IMR-90 (cell line): ENCODE measurements around the gene SUPT3H.

Experiments used
- MXI1 ChIP-seq: IDR thresholded peaks from 2 replicates; pipeline ENCODE4 v1.6.1; 2012; ENCODE audit warnings: low read depth, mild to moderate bottlenecking, low read length, moderate library complexity, borderline replicate concordance
- POLR2A ChIP-seq: IDR thresholded peaks from 2 replicates; pipeline ENCODE4 v1.6.1; 2012; ENCODE audit warnings: mild to moderate bottlenecking, low read depth, low read length
- TF ChIP-seq, protein P1 (sequence below): conservative IDR thresholded peaks from 2 replicates; pipeline ENCODE4 v1.5.1; 2012; ENCODE audit warnings: mild to moderate bottlenecking, low read depth, low read length, improper control_type of control experiment
- TF ChIP-seq, protein P2 (sequence below): fragments of 150-350 bp; IDR thresholded peaks from 2 replicates; pipeline ENCODE4 v1.6.1; 2017; ENCODE audit warnings: mild to moderate bottlenecking, antibody characterized with exemption, low read length, low read depth

DNA sequence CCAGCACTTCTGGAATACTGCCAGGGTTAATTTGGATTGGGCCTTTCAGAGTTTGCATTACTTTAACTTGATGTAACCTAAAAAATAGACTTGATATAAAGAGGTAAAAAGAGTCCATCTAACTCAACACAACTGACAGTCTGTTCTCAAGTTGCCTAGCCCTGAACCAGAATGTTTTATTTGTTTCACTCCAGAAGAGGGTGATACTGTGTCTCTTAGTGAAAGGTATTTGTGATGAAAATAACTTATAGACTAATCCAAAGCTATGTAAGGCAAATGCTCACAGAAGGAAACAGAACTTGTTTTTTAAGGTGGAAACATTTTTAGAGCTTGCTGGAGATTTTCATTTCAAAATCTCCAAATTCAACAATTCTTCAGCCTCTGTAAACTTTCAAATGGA, 518.7 kb downstream of the SUPT3H start:
- TF ChIP-seq MXI1 (no peak), POLR2A (no peak)
- TF ChIP-seq, protein P1, sequence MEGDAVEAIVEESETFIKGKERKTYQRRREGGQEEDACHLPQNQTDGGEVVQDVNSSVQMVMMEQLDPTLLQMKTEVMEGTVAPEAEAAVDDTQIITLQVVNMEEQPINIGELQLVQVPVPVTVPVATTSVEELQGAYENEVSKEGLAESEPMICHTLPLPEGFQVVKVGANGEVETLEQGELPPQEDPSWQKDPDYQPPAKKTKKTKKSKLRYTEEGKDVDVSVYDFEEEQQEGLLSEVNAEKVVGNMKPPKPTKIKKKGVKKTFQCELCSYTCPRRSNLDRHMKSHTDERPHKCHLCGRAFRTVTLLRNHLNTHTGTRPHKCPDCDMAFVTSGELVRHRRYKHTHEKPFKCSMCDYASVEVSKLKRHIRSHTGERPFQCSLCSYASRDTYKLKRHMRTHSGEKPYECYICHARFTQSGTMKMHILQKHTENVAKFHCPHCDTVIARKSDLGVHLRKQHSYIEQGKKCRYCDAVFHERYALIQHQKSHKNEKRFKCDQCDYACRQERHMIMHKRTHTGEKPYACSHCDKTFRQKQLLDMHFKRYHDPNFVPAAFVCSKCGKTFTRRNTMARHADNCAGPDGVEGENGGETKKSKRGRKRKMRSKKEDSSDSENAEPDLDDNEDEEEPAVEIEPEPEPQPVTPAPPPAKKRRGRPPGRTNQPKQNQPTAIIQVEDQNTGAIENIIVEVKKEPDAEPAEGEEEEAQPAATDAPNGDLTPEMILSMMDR, result no peak
- TF ChIP-seq, protein P2, sequence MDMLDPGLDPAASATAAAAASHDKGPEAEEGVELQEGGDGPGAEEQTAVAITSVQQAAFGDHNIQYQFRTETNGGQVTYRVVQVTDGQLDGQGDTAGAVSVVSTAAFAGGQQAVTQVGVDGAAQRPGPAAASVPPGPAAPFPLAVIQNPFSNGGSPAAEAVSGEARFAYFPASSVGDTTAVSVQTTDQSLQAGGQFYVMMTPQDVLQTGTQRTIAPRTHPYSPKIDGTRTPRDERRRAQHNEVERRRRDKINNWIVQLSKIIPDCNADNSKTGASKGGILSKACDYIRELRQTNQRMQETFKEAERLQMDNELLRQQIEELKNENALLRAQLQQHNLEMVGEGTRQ, result no peak
